MM.1S (cell line): ENCODE data around the gene CENPM.

ENCODE experiments used
- DNase-seq: peaks from one replicate; pipeline ENCODE4 v3.0.0-alpha.2; 2015
- H2AFZ ChIP-seq: fragments of 300-600 bp; sonication (generic); 2 replicates; pipeline ENCODE4 v1.6.0; 2016; ENCODE audit warnings: antibody characterized with exemption, low read length
- H3F3A ChIP-seq: fragments of 300-600 bp; sonication (generic); 2 replicates; pipeline ENCODE4 v1.6.1; 2016; ENCODE audit warnings: mild to moderate bottlenecking, antibody characterized with exemption, low read length, moderate library complexity, mixed read lengths; ENCODE audit not compliant: insufficient read depth
- H3K27ac ChIP-seq: fragments of 300-600 bp; sonication (generic); 2 replicates; pipeline ENCODE4 v1.5.1; 2016; ENCODE audit warnings: mild to moderate bottlenecking, low read length
- H3K27me3 ChIP-seq: fragments of 300-600 bp; sonication (generic); replicated peaks from 2 replicates; pipeline ENCODE4 v1.6.0; 2016; ENCODE audit warnings: low read length; ENCODE audit not compliant: insufficient read depth
- H3K36me3 ChIP-seq: fragments of 300-600 bp; sonication (generic); replicated peaks from 2 replicates; pipeline ENCODE4 v1.6.1; 2016; ENCODE audit warnings: mild to moderate bottlenecking, low read length, mixed read lengths; ENCODE audit not compliant: insufficient read depth
- H3K4me1 ChIP-seq: fragments of 300-600 bp; sonication (generic); 2 replicates; pipeline ENCODE4 v1.6.1; 2016; ENCODE audit warnings: low read length, mixed read lengths
- H3K4me2 ChIP-seq: fragments of 300-600 bp; sonication (generic); 2 replicates; pipeline ENCODE4 v1.6.0; 2016; ENCODE audit warnings: low read depth, low read length
- H3K4me3 ChIP-seq: fragments of 300-600 bp; sonication (generic); 2 replicates; pipeline ENCODE4 v1.5.1; 2016; ENCODE audit warnings: low read length, mixed read lengths
- H3K79me2 ChIP-seq: fragments of 300-600 bp; sonication (generic); 2 replicates; pipeline ENCODE4 v1.6.1; 2016; ENCODE audit warnings: mixed run types, low read length, mixed read lengths
- H3K9ac ChIP-seq: fragments of 300-600 bp; sonication (generic); 2 replicates; pipeline ENCODE4 v1.6.1; 2016; ENCODE audit warnings: low read length, mixed read lengths
- H3K9me2 ChIP-seq: fragments of 300-600 bp; sonication (generic); replicated peaks from 2 replicates; pipeline ENCODE4 v1.6.1; 2016; ENCODE audit warnings: mild to moderate bottlenecking, low read length, mixed read lengths; ENCODE audit not compliant: insufficient read depth
- H3K9me3 ChIP-seq: fragments of 300-600 bp; sonication (generic); replicated peaks from 2 replicates; pipeline ENCODE4 v1.6.1; 2016; ENCODE audit warnings: mild to moderate bottlenecking, low read length, mixed read lengths; ENCODE audit not compliant: insufficient read depth
- H4K20me1 ChIP-seq: fragments of 300-600 bp; sonication (generic); 2 replicates; pipeline ENCODE4 v1.6.1; 2016; ENCODE audit warnings: mild to moderate bottlenecking, low read length, moderate library complexity, mixed read lengths; ENCODE audit not compliant: insufficient read depth
- CTCF ChIP-seq: fragments of 300-600 bp; sonication (generic); IDR thresholded peaks from 2 replicates; pipeline ENCODE4 v1.5.1; 2016; ENCODE audit warnings: antibody characterized with exemption, low read length, mixed read lengths
- EZH2 ChIP-seq: fragments of 300-600 bp; sonication (generic); optimal IDR thresholded peaks from 2 replicates; pipeline ENCODE3; 2017; ENCODE audit warnings: low read depth, mild to moderate bottlenecking, antibody characterized with exemption, low read length, mixed read lengths
- EZH2phosphoT487 ChIP-seq: fragments of 300-600 bp; sonication (generic); IDR thresholded peaks from 2 replicates; pipeline ENCODE4 v1.6.1; 2018; ENCODE audit warnings: antibody characterized with exemption, low read length

CENPM gene

DNA sequence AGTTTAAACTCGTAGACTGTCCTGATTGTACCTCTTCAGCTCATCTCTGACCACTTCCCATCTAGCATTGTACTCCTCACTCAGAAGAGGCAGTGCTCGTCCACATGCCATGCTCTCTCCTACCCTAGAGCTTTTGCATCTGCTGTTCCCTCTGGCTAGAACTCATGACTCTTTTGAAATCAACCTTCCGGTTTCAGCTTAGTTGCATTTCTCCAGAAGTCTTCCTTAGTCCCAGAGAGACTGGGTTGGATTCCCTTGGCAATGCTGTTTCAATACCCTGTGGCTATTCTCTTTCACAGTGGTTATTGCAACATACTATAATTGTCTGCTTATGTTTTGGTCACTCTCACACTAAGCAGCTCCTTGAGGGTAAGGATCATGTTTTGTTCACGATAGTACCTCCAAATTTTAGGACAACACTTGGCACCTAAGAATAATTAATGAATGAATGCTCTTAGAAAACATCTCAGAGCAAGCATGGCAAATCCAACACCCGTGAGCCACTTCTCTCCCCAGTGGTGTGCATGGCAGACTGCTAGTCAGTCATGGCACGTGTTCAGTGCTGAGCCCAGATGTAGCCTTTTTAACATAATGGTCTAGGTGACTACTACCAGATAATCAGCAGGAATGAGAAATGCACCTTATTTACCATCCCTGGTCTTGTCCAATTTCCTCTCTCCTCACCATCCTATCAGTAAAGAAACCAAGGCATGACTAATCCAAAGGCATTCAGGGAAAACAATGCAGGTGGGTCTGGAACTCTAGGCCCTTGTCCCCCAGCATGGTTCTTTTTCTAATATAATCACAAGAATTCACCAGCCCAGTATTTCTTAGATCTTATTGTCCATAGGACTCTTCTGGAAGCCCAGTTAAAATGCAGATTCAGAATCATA is 36.8 kb upstream of the CENPM start:
- Histone ChIP-seq H4K20me1 (no peaks in the 10 kb centered on the region), H3K9me3 (no peaks in the 10 kb centered on the region), H2AFZ (no peak overlapping the region), H3K27ac (no peak overlapping the region), H3K36me3 (no peaks in the 10 kb centered on the region), H3K9ac (no peak overlapping the region), H3K79me2 (no peaks in the 10 kb centered on the region), H3K27me3 (no peaks in the 10 kb centered on the region), H3K4me2 (no peak overlapping the region), H3K4me1 (no peaks in the 10 kb centered on the region), H3F3A (no peaks in the 10 kb centered on the region), H3K4me3 (no peak overlapping the region), H3K9me2 (no peaks in the 10 kb centered on the region)
- no peak for TF ChIP-seq CTCF
- no peak for TF ChIP-seq EZH2
- TF ChIP-seq EZH2phosphoT487: no peak
- DNase-seq: no peak

DNA sequence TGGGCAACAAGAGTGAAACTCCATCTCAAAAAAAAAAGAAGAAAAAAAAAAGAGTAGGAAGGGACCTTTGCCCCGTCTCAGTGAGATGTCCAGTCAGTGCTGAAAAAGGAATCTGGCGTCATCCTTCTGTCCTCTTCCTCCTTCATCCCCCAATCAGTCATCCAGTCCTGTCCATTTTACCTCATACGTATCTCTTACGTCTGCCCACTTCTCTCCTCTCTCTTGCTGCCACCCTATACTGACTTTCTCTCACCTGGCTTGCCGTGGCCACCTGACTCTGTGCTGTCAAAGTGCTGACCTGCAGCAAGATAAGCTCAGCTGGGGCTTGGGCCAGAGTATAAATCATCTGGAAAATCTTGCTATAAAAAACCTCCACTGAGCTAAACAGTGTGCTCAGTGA is 35.9 kb upstream of the CENPM start:
- no peak overlapping the region for H3K4me2 ChIP-seq
- no peak overlapping the region for H2AFZ ChIP-seq
- no peaks in the 10 kb centered on the region for H3K36me3 ChIP-seq
- no peak overlapping the region for H3K4me3 ChIP-seq
- H3F3A ChIP-seq: no peaks in the 10 kb centered on the region
- no peaks in the 10 kb centered on the region for H3K9me3 ChIP-seq
- H4K20me1 ChIP-seq: no peaks in the 10 kb centered on the region
- no peaks in the 10 kb centered on the region for H3K4me1 ChIP-seq
- no peaks in the 10 kb centered on the region for H3K9me2 ChIP-seq
- no peaks in the 10 kb centered on the region for H3K27me3 ChIP-seq
- H3K27ac ChIP-seq: no peak overlapping the region
- no peak overlapping the region for H3K9ac ChIP-seq
- DNase-seq: no peak
- H3K79me2 ChIP-seq: no peaks in the 10 kb centered on the region
- no peak for TF ChIP-seq CTCF
- no peak for TF ChIP-seq EZH2
- TF ChIP-seq EZH2phosphoT487: no peak

GRCh38 chr22:41979423-41980250 is 32.7 kb upstream of the CENPM start:
- no peak overlapping the region for H3K4me2 ChIP-seq
- H3F3A ChIP-seq: 0 out of 2 replicates have a peak, but pooled peaks cover 5% of the 10 kb centered on the region
- H3K27ac ChIP-seq: no peak overlapping the region
- no peaks in the 10 kb centered on the region for H4K20me1 ChIP-seq
- H3K9ac ChIP-seq: no peak overlapping the region
- no peaks in the 10 kb centered on the region for H3K79me2 ChIP-seq
- no peaks in the 10 kb centered on the region for H3K9me3 ChIP-seq
- DNase-seq: no peak
- no peak overlapping the region for H2AFZ ChIP-seq
- no peaks in the 10 kb centered on the region for H3K36me3 ChIP-seq
- TF ChIP-seq EZH2phosphoT487 (no peak), EZH2 (no peak), CTCF (no peak)
- H3K4me1 ChIP-seq: 0 out of 2 replicates have a peak, but pooled peaks cover 2% of the 10 kb centered on the region
- H3K27me3 ChIP-seq: peaks cover 24% of the 10 kb centered on the region
- H3K9me2 ChIP-seq: no peaks in the 10 kb centered on the region
- H3K4me3 ChIP-seq: no peak overlapping the region
